HL-60/S4 treated with retinoic acid at 250 ng/mL for 4 days and 3 days (cell line): Measurements from ENCODE around the gene TECR.
"Not testable (repeated sequence)": the region's sequence is repeated elsewhere in the genome, so short reads cannot be mapped to it uniquely, and the experiment has no call there.

Experiments
- in situ Hi-C: fragments of 300-500 bp; cut with MboI; formaldehyde crosslinking; loops from 2 replicates; pipeline ENCODE4 v1.7.0; 2022; ENCODE audit warnings: low sequenced_read_pairs

Gene TECR

DNA sequence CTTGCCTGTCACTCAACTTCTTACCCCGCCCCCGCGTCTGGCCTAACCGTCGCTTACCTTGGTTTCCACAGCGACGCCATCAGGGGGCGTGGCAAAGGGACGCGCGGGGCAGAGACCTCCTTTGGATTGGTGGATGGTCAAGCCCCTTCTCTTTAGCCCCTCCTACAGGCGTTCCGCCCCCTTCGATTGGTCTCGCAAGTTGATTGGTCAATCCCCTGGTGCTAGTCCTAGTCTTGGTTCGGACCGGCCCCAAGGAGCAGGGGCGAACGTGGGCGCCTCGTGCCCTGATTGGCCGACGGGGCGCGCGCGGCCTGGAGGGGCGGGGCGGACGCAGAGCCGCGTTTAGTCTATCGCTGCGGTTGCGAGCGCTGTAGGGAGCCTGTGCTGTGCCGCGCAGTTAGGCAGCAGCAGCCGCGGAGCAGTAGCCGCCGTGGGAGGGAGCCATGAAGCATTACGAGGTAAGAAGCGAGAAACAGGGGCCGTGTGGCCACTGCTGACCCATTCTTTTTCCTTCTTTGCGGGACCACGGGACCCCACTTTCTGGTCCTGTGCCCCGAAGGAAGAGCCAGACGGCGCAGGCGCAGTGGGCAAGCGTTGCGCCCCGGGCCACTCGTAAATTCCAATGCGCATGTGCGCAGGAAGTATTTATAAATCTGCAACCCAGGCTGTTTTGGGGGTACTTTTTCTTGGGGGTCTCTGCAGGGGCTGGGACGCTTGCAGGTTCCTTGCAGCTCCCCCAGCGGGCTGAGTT lies at the start of gene TECR:
Gene TECR, plus strand, starts transcription at position 341 of the 751 bp plus-strand sequence. Its CDS starts 103 bp downstream, at position 444.
- in situ Hi-C loops = no loop called here

- in situ Hi-C loops = no loop called here
These were observed 49.3 kb upstream of the TECR start for GRCh38 chr19:14479975-14480699.

- in situ Hi-C loops = no loop called here
These were observed 48.7 kb upstream of the TECR start for GRCh38 chr19:14480700-14481079.

DNA sequence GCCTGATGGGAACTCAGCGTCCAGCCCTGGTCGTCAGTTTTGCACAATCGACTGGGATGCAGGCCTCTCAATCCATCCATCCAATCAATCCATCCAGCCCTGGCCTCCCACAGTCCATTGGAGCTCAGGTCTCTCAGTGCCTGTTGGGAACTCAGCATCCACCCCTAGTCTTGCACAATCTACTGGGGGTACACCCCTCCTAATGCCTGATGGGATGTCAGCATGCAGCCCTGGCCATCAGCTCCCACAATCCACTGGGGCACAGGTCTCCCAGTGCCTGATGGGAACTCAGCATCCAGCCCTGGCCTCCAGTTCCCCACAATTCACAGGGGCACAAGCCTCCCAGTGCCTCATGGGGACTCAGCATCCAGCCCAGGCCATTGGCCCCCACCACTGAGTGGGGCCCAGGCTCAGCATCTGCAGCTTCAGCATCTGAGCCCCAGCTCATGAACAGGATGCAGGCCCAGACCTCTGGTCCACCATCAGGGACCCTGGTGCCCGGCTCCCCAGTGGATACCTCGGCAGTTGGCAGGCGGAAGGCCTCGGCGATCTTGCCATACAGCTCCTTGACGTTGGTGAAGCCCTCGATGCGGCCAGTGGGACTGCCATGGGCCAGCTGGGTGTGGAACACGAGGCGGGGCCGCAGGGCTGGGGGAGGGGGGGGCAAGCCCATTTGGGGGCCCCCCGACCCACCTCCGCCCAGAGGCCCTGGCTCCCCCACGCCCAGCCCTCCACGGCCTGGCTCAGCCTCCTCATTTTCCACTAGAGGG lies 47.0 kb upstream of the TECR start:
- in situ Hi-C loops = no loop called here

DNA sequence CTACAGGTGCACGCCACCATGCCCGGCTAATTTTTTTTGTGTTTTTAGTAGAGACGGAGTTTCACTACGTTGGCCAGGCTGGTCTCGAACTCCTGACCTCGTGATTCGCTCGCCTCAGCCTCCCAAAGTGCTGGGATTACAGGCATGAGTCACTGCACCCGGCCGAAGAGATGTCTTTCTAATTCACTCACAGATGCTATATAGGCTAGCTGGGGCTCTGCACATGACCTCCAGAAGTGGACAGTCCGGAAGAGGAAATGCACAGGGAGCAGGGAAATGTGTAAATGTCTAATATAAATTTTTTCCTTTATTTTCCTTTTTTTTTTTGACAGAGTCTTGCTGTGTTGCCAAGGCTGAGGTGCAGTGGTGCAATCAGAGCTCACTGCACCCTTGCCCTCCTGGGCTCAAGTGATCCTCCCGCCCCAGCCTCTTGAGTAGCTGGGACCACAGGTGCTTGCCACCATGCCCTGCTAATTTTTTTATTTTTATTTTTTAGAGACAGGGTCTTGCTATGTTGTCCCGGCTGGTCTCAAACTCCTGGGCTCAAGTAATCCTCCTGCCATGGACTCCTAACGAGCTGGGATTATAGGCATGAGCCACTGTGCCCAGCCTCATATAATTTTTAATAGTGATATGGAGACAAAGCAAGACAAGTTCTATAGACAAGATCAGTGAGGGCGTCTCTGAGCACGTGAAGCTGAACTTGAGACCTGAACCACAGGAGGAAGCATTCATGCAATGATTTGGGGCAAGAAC lies 41.8 kb upstream of the TECR start:
- in situ Hi-C loops = no loop called here

GRCh38 chr19:14492756-14493337 lies 36.5 kb upstream of the TECR start:
- in situ Hi-C loops = no loop called here

DNA sequence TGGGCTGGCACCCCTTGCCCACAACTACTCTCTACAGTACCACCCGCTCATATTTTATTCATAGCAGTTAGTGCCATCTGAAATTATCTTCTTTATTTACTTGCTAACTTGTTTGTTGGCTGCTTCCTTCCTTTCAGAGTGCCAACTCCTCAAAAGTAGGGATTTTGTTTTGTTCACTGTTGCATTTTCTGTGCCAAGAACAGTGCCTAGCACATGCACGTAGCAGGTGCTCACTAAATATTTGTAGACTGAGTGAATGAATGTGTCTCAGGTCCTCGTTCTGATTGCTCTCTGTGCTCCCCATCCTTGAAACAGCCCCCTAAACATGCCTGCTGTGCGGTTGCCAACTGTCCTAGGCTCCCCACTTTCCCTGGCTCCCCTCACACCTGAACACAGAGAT lies 35.0 kb upstream of the TECR start:
- in situ Hi-C loops = no loop called here

- in situ Hi-C loops = no loop called here
These were observed 34.3 kb upstream of the TECR start for GRCh38 chr19:14494910-14495671.

DNA sequence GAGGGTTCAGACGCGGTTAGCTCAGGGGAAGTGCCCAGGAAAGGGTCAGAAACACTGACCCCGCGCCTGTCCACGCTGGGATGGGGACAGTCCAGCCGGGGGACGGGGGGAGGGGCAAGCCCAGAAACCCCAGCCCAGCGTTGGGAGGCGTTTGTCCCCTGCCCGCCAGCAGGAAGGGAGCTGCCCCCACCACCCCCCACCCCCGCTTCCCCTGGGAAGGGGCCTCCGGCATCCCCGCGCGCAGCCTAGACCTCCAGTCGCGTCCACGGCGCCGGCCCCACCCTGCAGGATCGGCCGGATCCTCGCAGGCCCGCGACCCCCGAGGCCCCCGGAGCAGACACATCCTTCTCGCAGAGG lies 33.7 kb upstream of the TECR start:
- in situ Hi-C loops = no loop called here

GRCh38 chr19:14496029-14496833 lies 33.2 kb upstream of the TECR start, which contains the start of gene GIPC1:
Gene GIPC1 (minus strand): TSS chr19:14496127. CDS start chr19:14482976, 13,151 bp downstream.
- in situ Hi-C loops = no loop called here

- in situ Hi-C loops = no loop called here
These were observed 32.6 kb upstream of the TECR start for GRCh38 chr19:14496834-14497227.

GRCh38 chr19:14497228-14497921 lies 32.0 kb upstream of the TECR start:
- in situ Hi-C loops = no loop called here

DNA sequence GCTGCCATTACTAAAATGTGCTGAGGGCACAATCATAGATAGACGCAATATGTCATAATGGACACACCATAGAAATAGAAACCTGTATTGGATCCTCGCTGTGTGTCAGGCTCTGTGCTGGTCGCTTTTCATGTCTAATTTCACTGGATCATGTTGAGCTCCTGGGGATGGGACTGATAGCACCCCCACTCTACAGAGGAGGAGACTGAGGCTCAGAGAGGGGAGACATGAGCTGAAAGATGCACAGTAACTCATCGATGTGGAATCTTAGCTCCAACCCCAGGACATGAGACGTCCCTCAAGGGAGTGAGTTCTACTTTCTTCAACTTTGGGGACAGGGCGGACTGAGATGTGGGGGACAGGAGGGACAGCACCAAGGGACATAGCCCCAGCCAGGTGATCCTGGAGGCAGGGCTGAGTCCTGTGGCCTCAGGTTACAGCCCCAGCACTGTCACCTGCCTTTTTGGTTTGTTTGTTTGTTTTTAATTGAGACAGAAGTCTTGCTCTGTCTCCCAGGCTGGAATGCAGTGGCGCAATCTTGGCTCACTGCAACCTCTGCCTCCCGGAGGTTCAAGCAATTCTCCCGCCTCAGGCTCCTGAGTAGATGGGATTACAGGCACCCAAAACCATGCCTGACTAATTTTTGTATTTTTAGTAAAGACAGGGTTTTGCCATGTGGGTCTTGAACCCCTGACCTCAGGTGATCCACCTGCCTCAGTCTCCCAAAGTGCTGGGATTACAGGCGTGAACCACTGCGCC lies 26.9 kb upstream of the TECR start:
- in situ Hi-C loops = no loop called here

- in situ Hi-C loops = no loop called here
These were observed 26.1 kb upstream of the TECR start for GRCh38 chr19:14503285-14503684.

DNA sequence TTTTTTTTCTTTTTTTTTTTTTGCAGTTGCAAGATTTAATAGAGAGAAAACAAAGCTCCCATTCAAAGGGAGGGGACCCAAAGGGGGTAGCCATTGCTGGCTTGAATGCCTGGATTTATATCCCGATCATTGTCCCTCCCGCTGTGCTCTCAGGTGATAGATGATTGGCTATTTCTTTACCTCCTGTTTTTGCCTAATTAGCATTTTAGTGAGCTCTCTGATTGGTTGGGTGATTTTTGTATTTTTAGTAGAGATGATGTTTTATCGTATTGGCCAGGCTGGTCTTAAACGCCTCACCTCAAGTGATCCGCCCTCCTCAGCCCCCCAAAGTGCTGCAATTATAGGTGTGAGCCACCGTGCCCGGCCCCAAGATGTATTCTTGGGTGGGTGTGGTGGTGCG lies 24.8 kb upstream of the TECR start:
- in situ Hi-C loops = not testable (repeated sequence)

- in situ Hi-C loops = no loop called here
These were observed 23.7 kb upstream of the TECR start for GRCh38 chr19:14505488-14506239.
